DOHH2 (cell line): ENCODE measurements around the gene TMEM244.

Experiments used
- CTCF ChIP-seq: fragments of 200-600 bp; sonication (generic); IDR thresholded peaks from one replicate; pipeline ENCODE4 v1.5.1; 2014; ENCODE audit warnings: antibody characterized with exemption, mild to moderate bottlenecking, low read depth, low read length; ENCODE audit not compliant: poor library complexity, severe bottlenecking
- EZH2phosphoT487 ChIP-seq: fragments of 200-600 bp; sonication (generic); IDR thresholded peaks from 2 replicates; pipeline ENCODE4 v1.6.1; 2017; ENCODE audit warnings: borderline replicate concordance, mild to moderate bottlenecking, antibody characterized with exemption, low read length, moderate library complexity, mixed read lengths

GRCh38 chr6:129865013-129865412 is 3.9 kb upstream of the TMEM244 start:
- no peak for TF ChIP-seq CTCF
- no peak for TF ChIP-seq EZH2phosphoT487
